Measurements from ENCODE around the gene MICAL3.

Gene MICAL3

GRCh38 chr22:18033204-18033998, 9.0 kb upstream of the MICAL3 start:
- TF ChIP-seq RARB (CRISPR knock-in tag; IDR thresholded peaks at IDR 0.05) (no peak), PATZ1 (CRISPR knock-in tag; IDR thresholded peaks at IDR 0.05; ENCODE audit: borderline replicate concordance) (no peak)
- ATAC-seq = peak; percentile 27

GRCh38 chr22:18032455-18033101, 8.2 kb upstream of the MICAL3 start:
- TF ChIP-seq ZNF70 (CRISPR knock-in tag; IDR thresholded peaks at IDR 0.05) = no peak
- peak; percentile 21; the same call in 1 of the 2 replicates for TF ChIP-seq TSHZ2 (CRISPR knock-in tag; IDR thresholded peaks at IDR 0.05)
- TF ChIP-seq PATZ1 (CRISPR knock-in tag; IDR thresholded peaks at IDR 0.05; ENCODE audit: borderline replicate concordance) = 0 out of 2 replicates have a peak, but pooled peaks have one; percentile 13
- peak; percentile 79 for TF ChIP-seq TCF4 (CRISPR knock-in tag; IDR thresholded peaks at IDR 0.05; ENCODE audit: borderline replicate concordance)
- TF ChIP-seq POU6F1 (CRISPR knock-in tag; IDR thresholded peaks at IDR 0.05; ENCODE audit: borderline replicate concordance, low read depth) = 0 out of 2 replicates have a peak, but pooled peaks have one; percentile 34
- TF ChIP-seq SNAI2 (CRISPR knock-in tag; IDR thresholded peaks at IDR 0.05) = peak; percentile 62; the same call in 1 of the 2 replicates
- no peak for TF ChIP-seq ZC3H10 (CRISPR knock-in tag; IDR thresholded peaks at IDR 0.05)
- TF ChIP-seq CREB5 (CRISPR knock-in tag; IDR thresholded peaks at IDR 0.05; ENCODE audit: low read depth) = peak; percentile 75; the same call in 1 of the 2 replicates
- 0 out of 2 replicates have a peak, but pooled peaks have one; percentile 12 for TF ChIP-seq ZFP3 (CRISPR knock-in tag; IDR thresholded peaks at IDR 0.05)
- TF ChIP-seq ISL1 (CRISPR knock-in tag; IDR thresholded peaks at IDR 0.05) = peak; percentile 98
- ATAC-seq = peak; percentile 84

- peak; percentile 80 for ATAC-seq
- peak; percentile 80 for TF ChIP-seq ISL1 (CRISPR knock-in tag; IDR thresholded peaks at IDR 0.05)
- no peak for TF ChIP-seq CREB5 (CRISPR knock-in tag; IDR thresholded peaks at IDR 0.05; ENCODE audit: low read depth)
These were observed 7.5 kb upstream of the MICAL3 start for GRCh38 chr22:18031695-18032454.
